ENCODE results near the gene TCN2. TPM values are rescaled to one million over a fixed set of nuclear protein-coding genes. Genes with fewer than 3 reads are reported as not detected.
"Not testable (repeated sequence)": the region's sequence is repeated elsewhere in the genome, so short reads cannot be mapped to it uniquely, and the experiment has no call there.

Gene TCN2
- total RNA-seq, 6 experiments from 2014 or later: 2.3 to 3.2 (median 2.9) TPM

DNA sequence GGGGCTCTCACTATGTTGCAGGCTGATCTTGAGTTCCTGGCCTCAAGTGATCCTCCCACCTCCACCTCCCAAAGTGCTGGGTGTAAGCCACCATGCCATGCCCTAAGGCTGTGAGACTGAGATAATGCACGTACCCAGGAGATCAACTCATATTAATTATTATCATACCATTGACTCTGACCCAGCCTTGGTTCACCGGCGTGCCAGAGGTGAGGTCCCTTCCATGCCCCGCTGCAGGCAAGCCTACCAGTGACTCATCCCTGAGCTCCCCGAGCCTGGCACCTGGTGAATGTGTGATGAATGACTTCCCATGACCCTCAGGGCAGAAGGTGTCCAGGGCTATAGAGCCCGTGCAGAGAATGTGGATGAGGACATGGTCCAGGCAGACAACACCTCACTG, 44.6 kb upstream of the TCN2 start:
- no peaks in the 10 kb centered on the region for H3K36me3 Mint-ChIP-seq (ENCODE audit: low read depth)
- peaks cover 9% of the 10 kb centered on the region for H3K27me3 Mint-ChIP-seq (ENCODE audit: insufficient read depth)
- H3K4me3 Mint-ChIP-seq: no peak overlapping the region
- no peak for DNase-seq
- H3K4me1 Mint-ChIP-seq (ENCODE audit: low read depth): peaks cover 8% of the 10 kb centered on the region; the same call in 1 of the 2 replicates
- no peak overlapping the region for H3K27ac Mint-ChIP-seq
- no peak for TF ChIP-seq CTCF (IDR thresholded peaks at IDR 0.05)
- no peaks in the 10 kb centered on the region for H3K9me3 Mint-ChIP-seq

DNA sequence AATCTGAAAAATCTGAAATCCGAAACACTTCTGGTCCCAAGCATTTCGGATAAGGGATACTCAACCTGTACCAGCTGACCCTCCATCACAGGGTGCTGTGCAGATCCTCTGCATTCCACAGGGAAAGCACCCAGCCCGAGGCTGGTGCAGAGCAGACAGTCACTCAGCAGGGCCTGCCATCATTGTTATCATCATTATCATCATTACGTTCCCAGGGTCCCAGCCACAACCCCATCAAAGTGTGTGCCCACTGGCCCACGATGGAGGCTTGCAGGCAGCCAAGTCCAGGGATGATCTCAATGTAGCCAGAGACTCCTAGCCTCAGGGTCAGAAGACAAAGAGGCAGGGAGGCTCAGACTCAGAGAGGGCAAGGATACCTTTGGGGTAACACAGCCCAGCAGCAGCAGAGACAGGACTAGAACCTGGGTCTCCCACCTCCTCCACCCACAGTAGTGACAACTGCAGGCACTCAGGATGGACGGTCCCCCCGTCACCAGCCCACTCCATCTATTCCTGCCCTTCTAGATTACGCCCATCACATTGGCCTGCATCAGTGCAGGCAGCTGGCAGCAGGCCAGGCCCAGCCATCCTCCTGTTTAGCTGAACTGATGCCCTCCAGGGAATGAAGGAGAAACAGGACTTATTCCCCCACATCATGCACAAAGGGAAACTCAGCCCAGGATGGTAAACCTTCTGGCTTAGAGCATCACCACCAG, 42.8 kb upstream of the TCN2 start:
- no peak overlapping the region for H3K27ac Mint-ChIP-seq
- H3K4me3 Mint-ChIP-seq: no peak overlapping the region
- no peaks in the 10 kb centered on the region for H3K36me3 Mint-ChIP-seq (ENCODE audit: low read depth)
- no peaks in the 10 kb centered on the region for H3K9me3 Mint-ChIP-seq
- peaks cover 16% of the 10 kb centered on the region for H3K27me3 Mint-ChIP-seq (ENCODE audit: insufficient read depth)
- peaks cover 8% of the 10 kb centered on the region; the same call in 1 of the 2 replicates for H3K4me1 Mint-ChIP-seq (ENCODE audit: low read depth)
- DNase-seq: no peak
- no peak for TF ChIP-seq CTCF (IDR thresholded peaks at IDR 0.05)

DNA sequence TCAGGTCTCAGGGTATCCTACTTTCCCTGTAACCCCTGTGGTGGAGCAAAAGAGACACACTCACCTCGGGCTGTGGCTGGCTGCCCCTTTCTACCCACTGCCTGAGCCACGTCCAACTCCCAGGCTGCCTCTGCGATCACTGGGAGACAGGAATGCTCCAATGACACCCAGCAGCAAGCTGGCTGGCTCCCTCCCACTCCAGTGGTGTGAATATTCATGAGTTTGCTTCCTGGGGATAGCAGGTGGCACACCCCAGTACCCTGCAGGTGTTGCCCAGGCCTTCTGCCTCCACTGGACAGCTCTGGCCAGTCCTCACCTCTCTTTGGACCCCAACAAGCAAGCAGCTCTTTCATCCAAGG, 42.2 kb upstream of the TCN2 start:
- Mint-ChIP-seq H3K4me1 (ENCODE audit: low read depth) (peaks cover 8% of the 10 kb centered on the region; the same call in 1 of the 2 replicates), H3K4me3 (no peak overlapping the region), H3K27me3 (ENCODE audit: insufficient read depth) (peaks cover 19% of the 10 kb centered on the region), H3K27ac (no peak overlapping the region), H3K36me3 (ENCODE audit: low read depth) (no peaks in the 10 kb centered on the region), H3K9me3 (no peaks in the 10 kb centered on the region)
- no peak for TF ChIP-seq CTCF (IDR thresholded peaks at IDR 0.05)
- no peak for DNase-seq

- Mint-ChIP-seq H3K4me1 (ENCODE audit: low read depth) (peaks cover 8% of the 10 kb centered on the region; the same call in 1 of the 2 replicates), H3K27ac (no peak overlapping the region), H3K36me3 (ENCODE audit: low read depth) (no peaks in the 10 kb centered on the region), H3K27me3 (ENCODE audit: insufficient read depth) (peaks cover 22% of the 10 kb centered on the region), H3K9me3 (no peaks in the 10 kb centered on the region), H3K4me3 (no peak overlapping the region)
- no peak for TF ChIP-seq CTCF (IDR thresholded peaks at IDR 0.05)
- DNase-seq: peak; percentile 56
Observed at GRCh38 chr22:30565341-30565740, 41.6 kb upstream of the TCN2 start.

- no peak for DNase-seq
- Mint-ChIP-seq H3K36me3 (ENCODE audit: low read depth) (no peaks in the 10 kb centered on the region), H3K27ac (no peak overlapping the region), H3K9me3 (no peaks in the 10 kb centered on the region), H3K4me1 (ENCODE audit: low read depth) (peaks cover 8% of the 10 kb centered on the region; the same call in 1 of the 2 replicates), H3K4me3 (no peak overlapping the region), H3K27me3 (ENCODE audit: insufficient read depth) (peaks cover 24% of the 10 kb centered on the region)
- no peak for TF ChIP-seq CTCF (IDR thresholded peaks at IDR 0.05)
Observed at GRCh38 chr22:30566125-30566524, 40.8 kb upstream of the TCN2 start.

DNA sequence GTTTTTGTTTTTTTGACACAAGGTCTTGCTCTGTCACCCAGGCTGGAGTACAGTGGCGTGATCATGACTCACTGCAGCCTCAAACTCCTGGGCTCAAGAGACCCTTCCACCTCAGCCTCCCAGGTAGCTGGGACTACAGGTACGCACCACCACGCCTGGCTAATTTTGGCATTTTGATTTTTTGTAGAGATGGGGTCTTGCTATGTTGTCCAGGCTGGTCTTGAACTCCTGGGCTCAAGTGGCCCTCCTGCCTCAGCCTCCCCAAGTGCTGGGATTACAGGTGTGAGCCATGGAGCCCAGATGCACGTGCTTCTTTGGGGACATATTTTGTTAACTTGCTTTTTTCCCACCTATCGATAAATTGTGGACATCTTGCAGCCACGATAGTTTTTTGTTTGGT, 39.7 kb upstream of the TCN2 start:
- H3K36me3 Mint-ChIP-seq (ENCODE audit: low read depth); H3K9me3 Mint-ChIP-seq; H3K27ac Mint-ChIP-seq; DNase-seq; H3K4me1 Mint-ChIP-seq (ENCODE audit: low read depth); H3K4me3 Mint-ChIP-seq: not testable (repeated sequence)
- H3K27me3 Mint-ChIP-seq (ENCODE audit: insufficient read depth): peaks cover 21% of the 10 kb centered on the region
